H4 (cell line): ENCODE measurements around the gene RPL29. TPM values are rescaled to one million over a fixed set of nuclear protein-coding genes. Genes with fewer than 3 reads are reported as not detected.
"Not testable (repeated sequence)": the region's sequence is repeated elsewhere in the genome, so short reads cannot be mapped to it uniquely, and the experiment has no call there.

Source experiments
- DNase-seq: peaks from one replicate; pipeline ENCODE4 v3.0.0-alpha.2; 2015; ENCODE audit warnings: low spot score
- total RNA-seq: library from RNA; depleted of rRNA; stranded (reverse); fragments of >200 nt; shearing (Covaris generic); gene quantifications from 2 replicates; pipeline ENCODE4 v1.2.3, GENCODE V29; 2014

The RPL29 gene
- total RNA-seq, 1 experiment from 2014 or later, result 1,313 TPM

DNA sequence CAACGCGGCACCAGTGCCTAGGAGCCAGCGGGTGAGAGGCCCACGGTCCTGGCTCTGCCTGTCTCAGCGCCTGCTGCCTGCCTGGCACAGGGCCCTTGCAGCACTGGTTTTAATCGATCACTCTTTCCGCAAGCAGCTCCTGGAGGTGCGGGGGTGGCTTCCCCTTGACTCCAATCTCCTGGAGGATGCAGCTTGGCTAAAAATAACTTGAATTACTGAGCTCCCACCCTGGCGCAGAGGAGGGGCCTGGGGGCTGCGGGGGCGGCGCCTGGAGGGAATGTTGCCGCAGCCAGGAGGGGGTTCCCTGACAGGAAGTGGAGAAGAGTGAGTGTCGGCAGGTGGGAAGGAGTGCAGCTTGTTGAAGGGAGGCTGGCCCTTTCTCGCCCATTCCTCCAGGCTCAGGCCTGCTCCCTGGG lies 9.9 kb upstream of the RPL29 start:
- DNase-seq, result no peak

DNA sequence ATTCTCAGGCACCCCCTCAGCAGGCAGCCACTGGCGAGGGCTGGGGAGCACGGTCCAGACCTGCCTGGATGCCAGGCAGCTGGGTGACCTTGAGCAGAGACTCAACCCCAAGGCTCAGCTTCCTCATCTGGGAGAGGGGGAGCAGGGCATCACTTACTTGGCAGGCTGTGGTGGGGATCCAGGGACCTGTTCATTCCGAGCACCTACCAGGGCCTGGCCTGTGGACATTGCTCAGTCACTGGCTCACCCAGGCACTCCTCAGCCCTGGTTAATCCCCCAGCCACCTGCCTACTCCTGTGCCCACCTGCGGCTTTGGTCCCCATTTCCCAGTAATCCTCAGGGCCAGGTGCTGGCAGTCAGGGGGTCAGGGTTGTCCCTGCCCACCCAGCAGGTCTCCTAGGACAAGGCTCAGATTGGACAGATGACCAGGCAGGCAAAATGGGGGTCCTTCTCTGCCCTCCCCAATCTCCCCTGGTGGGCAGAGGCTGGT lies 9.3 kb upstream of the RPL29 start:
- DNase-seq, result no peak

DNA sequence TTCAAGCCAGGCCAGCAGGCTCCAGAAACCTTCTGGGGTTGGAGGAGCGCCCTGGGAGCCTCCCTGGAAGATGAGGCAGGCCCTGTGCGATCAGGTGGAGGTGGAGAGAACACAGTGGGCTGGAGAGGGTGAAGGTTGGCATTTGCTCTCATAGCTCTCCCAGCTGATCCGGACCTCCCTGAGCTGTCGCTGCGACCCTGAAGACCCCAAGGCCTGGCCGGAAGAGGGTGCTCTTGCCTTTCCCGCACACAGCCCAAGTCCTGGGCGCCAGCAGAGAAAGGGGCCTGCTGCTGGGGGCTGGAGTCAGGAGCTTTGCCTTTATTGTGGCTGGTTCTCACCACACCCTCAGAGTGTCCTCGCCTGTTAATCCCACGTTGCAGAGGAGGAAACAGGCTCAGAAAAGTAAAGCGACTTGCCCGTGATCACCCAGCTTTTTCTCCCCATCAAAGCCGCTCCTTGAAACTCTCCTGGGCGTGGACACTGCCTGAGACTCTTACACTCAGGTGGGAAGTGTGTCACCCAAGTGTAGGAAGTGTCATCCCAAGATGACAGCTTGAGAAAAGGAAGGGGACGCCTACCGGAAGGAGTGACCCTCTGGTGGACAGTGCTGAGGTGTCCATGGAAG lies 8.6 kb upstream of the RPL29 start:
- DNase-seq, result no peak

DNA sequence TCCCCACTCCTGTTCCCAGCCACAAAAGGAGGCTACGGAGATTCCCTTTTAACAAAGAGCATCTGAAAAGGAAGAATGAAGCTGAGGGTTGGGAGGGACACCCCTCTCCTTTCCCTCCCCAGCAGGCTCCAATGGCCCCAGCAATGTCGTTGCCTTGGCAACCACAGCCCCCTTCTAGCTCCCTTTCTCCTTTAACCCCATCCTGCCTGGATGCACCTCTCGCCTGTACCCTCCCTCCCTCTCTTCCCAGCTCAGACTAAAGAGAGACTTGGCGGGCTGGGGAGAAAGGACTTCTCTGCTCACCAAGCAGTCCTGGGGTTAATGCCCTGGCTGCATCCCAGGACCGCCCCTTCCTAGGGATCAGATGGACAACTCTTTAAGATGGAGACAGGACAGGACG lies 7.1 kb upstream of the RPL29 start:
- no peak for DNase-seq

DNA sequence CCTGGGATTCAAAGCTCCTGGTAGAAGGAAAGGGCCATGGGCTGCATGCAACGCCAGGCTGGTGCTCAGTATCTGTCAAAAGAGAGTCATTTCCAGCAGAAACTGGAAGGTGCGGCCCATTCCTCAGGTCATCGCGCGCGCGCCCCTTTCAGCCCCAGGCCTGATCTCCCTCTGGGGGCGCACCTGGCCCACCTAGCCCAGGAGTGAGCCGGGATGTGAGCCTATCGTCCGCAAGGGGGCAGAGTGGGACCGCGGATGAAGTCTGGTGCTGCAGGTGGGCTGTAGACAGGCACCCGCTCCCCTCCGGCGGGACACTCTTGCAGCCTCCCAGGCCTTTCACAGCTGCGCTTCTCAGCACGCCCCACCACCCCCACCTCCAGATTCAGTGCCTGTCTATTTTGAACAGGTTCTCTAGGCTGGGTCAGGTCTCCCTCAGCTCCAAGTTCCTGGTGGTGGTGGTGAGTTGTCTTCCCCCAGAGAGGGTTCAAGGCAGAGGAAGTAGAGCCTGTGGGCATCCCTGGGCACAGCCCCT lies 5.8 kb upstream of the RPL29 start:
- DNase-seq, result peak; percentile 43

DNA sequence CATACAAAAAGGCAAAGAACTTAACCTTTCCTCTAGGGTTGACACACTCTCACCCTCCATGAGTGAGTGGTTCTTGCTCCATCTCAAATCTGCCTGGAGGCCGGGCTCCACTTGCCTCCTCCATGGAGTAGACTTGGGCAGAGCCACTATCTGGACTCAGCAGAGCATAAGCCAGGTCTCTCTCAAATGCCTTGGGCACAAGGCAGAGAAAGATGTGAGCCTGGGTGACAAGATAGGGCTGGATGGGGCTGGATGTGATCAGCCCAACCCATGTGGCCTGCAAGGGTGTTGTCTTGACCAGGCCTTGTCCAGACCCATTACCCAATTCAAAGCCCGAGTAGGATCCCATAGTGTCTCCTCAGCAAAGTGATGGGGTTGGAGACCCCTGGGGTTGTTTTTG lies 4.2 kb upstream of the RPL29 start:
- DNase-seq, result no peak

DNA sequence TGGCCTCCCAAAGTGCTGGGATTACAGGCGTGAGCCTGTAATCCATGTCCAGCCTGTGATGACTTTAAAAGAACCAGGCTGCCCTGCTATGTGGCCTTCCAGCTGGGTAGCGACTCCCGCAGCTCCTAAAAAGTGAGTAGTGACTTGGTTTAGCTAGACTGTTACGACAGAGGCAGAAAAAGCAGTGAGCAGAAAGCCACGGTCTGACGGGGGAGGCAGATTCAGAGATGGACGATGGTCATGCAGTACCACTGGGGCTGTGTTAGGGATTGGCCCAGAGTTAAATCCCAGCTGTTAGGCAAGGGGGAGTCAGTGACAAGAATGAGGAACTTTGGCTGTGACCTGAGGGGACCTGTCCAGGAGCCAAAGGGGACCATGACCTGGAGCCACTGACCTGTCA lies 3.1 kb upstream of the RPL29 start:
- DNase-seq, result no peak

DNA sequence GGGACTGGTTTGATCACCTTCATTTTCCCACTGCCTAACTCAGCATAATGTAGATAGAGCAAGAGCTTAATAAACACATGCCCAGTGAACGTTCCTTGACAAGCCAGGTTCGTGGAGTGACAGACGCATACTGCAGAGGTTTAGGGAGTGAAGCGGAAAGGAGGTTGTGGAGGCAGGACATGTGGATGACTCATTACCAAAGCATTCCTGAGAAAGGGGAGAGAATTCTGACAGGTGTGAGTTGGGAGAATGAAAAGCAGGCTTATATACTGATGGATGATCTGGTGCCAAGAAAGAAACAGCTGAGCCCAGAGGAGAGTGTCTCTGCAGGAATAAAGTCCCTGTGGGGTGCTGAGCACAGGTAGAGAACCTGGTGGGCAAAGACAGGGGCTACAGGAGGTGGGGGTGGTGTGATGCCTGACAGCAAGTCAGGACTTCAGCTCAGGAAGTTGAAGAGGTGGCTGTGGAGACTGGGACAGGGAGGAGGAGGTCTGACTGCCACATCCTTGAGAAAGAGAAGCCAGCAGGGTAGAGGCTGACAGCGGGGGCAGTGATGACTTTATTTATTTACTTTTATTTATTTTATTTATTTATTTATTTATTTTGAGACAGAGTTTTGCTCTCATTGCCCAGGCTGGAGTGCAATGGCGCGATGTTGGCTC lies 2.4 kb upstream of the RPL29 start:
- DNase-seq, result no peak

DNA sequence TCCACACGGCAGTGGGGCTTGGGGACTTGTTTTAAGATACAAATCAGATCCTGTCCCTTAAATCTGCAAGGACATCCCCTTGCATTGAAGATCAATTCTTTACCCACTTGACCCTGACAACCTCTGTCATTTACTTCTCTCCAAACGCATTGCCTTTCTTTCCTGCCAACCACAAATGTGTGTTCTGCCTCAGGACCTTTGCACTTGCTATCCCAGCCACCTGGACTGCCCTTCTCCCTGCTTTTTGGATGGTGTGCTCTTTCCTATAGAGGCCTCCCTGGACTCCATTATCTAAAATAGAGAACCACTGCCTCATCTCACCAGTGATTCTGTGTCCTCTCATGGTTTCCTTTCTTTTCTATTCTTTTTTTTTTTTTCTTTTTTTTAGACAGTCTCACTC lies 1.5 kb upstream of the RPL29 start:
- DNase-seq, result no peak

DNA sequence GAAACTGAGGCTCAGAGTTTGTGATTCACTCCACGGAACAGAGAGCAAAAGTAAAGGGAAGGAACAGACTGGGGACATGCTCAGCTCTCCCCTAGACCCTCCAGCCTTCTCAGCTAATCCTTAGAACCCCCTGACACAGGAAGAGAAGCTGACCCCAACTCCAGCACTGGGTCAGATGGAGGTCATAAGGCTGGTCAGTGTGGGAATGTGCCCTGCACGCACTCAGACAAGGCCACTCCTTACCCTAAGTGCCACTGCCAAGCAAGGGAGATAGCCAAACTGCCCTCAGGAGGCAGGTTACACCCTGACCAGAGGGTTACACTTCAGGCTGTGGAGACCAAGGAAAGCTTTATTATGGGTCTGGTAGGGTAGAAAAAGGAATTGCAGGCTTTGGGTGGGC lies 1.2 kb downstream of the RPL29 start:
- no peak for DNase-seq

DNA sequence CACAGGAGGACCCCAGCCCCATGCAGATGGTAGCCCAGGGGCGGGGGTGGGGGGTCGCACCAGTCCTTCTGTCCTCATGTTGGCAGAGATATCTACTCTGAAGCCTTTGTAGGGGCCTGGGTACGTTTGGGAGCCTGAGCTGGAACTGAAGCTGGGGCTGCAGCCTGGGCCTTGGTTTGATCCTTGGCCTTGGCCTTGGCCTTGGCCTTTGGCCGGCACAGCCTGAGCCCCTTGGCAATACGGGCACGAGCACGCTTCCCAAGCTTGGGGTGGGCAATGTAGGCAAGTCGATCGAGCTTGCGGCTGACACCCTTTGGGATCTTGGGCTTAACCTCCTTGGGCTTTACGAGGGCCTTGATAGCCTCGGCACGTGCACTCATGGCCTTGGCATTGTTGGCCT lies 2.0 kb downstream of the RPL29 start:
- not testable (repeated sequence) for DNase-seq

DNA sequence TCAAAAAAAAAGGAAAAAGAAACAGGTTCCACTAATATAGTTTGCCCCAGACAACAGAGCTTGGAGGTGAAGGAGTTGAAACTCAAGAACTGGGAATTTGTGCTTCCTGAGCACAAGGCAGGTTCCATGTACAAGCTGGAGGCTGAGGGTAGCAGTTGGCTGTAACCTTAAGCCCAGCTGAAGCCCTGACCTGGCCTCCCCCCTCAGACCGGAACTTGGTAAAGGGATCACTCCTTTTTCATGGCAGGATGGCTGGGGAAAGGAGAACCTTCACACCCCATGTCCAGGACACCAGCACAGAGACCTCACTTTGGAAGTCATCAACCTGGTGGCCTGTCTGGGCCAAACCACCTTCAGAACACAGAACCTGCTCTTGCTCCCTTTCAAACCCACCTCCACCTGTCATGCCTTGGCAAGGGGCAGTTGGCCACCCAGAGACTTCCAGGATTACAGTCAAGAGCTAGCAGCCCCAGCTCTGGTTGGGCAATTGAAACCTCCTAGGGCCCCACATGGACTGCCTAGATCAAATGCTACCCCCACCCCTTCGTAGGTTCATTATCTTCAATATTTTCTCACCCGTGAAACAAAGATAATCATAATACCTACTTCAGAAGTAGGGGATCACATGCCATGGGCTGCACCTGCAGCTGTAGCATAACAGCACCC lies 3.5 kb downstream of the RPL29 start:
- no peak for DNase-seq

DNA sequence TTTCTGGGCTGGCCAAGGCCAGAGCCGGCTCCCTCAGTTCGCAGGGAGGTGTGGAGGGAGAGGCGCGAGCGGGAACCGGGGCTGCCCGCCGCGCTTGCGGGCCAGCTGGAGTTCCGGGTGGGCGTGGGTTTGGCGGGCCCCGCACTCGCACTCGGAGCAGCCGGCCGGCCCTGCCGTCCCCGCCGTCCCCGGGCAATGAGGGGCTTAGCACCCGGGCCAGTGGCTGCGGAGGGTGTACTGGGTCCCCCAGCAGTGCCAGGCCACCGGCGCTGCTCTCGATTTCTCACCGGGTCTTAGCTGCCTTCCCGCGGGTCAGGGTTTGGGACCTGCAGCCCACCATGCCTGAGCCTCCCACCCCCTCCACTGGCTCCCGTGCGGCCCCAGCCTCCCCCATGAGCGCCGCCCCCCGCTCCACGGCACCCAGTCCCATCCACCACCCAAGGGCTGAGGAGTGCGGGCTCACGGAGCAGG lies 5.2 kb downstream of the RPL29 start:
- DNase-seq, result not testable (repeated sequence)

DNA sequence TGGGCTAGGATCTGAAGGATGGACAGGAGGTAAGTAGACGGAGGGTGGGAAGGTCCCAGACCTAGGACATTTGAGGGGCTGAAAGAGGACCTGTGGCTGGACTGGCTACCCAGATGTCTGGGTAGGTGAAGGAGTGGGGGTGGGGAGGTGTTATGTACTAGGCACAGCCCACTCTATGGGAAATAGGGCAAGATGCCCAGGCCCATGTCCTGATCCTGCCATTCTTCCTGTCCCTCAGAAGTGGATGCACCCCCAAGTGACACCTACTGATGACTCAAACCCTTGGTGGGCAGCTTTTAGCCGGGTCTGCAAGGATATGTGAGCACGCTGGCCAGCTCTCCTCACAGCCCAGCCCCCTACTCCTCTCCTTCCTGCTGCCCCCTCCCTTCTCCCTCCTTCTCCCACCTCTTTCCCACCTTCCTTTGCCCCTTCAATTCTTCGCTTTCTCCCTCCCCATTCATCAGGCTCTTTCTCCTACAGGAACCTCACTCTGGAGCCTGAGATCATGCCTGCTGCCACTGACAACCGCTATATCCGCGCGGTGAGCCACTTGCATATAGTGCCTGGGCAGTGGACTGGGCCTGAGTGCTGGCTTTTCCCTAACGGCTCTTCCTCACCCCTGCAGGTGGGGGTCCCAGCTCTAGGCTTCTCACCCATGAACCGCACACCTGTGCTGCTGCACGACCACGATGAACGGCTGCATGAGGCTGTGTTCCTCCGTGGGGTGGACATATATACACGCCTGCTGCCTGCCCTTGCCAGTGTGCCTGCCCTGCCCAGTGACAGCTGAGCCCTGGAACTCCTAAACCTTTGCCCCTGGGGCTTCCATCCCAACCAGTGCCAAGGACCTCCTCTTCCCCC lies 7.2 kb downstream of the RPL29 start:
- DNase-seq, result no peak

DNA sequence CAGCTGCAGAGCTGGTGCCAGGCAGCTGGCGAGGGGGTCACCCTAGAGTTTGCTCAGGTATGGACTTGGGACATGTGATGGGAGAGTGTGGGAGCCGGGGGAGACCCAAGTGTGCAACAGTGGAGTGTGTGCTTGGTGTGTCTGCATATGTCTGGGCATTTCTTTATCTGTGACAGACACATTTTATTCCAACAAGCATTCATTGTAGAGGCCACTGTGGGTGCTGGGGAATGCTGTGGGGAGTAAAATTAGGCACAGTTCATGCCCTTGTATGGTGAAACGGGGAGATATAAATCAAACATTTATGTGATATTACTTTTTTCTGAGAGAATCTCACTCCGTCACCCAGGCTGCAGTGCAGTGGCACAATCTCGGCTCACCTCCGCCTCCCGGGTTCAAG lies 8.1 kb downstream of the RPL29 start:
- DNase-seq, result no peak

DNA sequence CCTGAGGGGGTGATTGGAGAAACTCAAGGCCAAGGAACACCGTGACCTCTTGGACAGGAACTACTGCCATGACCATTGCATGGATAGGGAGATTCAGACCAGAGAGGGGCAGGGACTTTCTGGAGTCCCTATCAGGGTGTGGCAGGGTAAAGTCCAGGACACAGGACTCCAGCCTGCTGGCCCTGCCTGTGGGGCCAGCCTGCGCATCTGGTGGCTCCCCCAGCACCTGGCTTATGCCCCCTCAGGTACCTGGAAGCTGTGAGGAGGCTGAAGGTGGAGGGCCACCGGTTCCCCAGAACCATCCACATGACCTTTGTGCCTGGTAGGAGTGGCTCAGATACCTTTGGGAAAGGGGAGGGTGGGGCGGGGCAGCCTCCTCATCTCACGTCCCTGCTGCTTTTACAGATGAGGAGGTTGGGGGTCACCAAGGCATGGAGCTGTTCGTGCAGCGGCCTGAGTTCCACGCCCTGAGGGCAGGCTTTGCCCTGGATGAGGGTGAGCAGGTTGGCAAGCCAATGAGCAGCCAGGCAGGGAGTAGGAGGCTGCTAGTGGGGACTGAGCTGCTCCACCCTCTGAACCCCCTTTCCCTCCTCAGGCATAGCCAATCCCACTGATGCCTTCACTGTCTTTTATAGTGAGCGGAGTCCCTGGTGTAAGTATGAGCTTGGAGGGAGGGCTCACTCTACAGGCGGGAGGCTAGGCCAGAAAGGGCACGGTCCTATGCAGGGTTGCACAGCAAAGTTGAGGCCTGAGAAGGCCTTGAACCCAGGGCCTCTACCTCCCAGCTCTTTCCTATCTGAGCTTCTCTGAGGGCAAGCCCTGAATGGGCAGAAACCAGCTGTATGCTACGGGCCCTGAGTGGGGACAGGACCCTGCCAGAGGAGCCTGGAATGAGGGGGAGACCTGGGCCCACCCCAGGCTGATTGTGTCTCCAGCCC lies 9.4 kb downstream of the RPL29 start:
- DNase-seq, result no peak

DNA sequence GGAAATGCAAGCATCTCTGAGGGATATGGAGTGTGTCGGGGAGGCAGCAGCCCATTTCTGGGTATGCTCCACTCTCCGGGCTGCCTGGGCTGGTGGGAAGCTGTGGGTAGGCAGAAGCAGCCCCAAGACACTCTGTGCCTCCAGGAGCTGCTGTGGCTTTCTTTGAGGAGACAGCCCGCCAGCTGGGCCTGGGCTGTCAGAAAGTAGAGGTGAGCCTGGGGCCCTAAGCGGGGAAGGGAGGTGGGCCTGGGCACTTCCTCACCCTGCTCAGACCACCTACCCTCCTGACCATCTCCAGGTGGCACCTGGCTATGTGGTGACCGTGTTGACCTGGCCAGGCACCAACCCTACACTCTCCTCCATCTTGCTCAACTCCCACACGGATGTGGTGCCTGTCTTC lies 10.6 kb downstream of the RPL29 start:
- DNase-seq, result no peak

DNA sequence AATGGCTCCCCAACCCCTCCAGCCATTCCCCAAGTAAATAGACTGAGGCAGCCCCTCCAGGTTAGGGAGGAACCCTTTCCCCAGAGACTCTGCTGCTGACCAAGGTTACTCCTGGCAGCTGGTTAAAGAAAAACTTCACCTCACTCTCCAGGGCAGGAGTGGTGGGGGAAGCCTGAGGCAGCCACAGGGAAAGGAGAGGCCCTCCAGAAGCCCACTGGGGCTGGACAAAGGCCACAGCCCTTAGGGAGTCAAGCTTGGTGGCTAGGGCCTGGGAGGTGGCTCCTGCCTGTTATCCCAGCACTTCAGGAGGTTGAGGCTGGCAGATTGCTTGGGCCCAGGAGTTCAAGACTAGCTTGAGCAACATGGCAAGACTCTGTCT lies 11.4 kb downstream of the RPL29 start:
- no peak for DNase-seq

DNA sequence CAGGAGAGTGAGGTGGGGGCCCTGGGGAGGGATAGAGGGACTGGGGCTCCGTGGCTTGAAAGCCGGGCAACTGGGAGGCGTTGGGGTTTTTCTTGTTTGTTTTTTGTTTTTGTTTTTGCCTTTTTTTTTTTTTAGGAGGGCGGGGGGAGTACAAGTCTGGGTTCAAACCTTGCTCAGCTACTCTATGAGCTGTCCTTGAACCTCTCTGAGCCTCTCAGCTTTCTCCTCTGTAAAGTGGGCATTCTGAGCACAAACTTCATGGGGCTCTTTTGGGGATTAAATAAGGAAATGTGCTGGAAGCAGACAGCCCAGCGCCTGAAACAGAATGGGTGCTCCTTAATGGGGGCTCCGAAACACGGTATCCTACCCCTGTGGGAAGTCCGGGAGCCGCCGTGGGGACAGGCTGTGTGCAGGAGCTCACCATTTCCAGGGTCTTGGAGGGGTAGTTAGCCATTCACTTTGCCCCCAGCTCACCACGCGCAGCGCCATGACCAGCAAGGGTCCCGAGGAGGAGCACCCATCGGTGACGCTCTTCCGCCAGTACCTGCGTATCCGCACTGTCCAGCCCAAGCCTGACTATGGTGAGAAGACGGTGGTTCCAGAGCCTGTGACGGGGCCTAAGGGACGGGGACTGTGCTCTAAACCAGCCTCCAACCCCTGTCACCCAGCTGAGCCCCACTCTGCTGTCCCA lies 12.0 kb downstream of the RPL29 start:
- no peak for DNase-seq
